Nephron (organoid): ENCODE measurements around the gene TMEM94.
"Not testable (repeated sequence)": the region's sequence is repeated elsewhere in the genome, so short reads cannot be mapped to it uniquely, and the experiment has no call there.

ENCODE experiments used
- H3K27ac Mint-ChIP-seq, 3 experiments: 2 replicates each; pipeline ENCODE4 v1.8.0; 2020; ENCODE audit warnings: mixed read lengths in 3 of 3, mild to moderate bottlenecking in 2 of 3, moderate library complexity in 1 of 3
- H3K27me3 Mint-ChIP-seq: 2 replicates; pipeline ENCODE4 v1.8.0; 2021; ENCODE audit warnings: low read depth, mild to moderate bottlenecking, moderate library complexity, mixed read lengths
- H3K36me3 Mint-ChIP-seq: 2 replicates; pipeline ENCODE4 v1.8.0; 2020; ENCODE audit warnings: low read depth, mixed read lengths
- H3K4me1 Mint-ChIP-seq: 2 replicates; pipeline ENCODE4 v1.8.0; 2020; ENCODE audit warnings: mixed read lengths
- H3K4me3 Mint-ChIP-seq, 3 experiments: 2 replicates each; pipeline ENCODE4 v1.8.0; 2020; ENCODE audit warnings: mild to moderate bottlenecking in 3 of 3, mixed read lengths in 3 of 3, moderate library complexity in 2 of 3
- H3K9me3 Mint-ChIP-seq: 2 replicates; pipeline ENCODE4 v1.8.0; 2020; ENCODE audit warnings: mixed read lengths
- TF ChIP-seq, protein P1 (sequence below), 3 experiments: fragments of 200-600 bp; sonication (generic); IDR thresholded peaks; one replicate each; pipeline ENCODE4 v1.5.0; 2021; ENCODE audit warnings: antibody characterized with exemption in 3 of 3; ENCODE audit not compliant: unreplicated experiment in 3 of 3

TMEM94 gene

DNA sequence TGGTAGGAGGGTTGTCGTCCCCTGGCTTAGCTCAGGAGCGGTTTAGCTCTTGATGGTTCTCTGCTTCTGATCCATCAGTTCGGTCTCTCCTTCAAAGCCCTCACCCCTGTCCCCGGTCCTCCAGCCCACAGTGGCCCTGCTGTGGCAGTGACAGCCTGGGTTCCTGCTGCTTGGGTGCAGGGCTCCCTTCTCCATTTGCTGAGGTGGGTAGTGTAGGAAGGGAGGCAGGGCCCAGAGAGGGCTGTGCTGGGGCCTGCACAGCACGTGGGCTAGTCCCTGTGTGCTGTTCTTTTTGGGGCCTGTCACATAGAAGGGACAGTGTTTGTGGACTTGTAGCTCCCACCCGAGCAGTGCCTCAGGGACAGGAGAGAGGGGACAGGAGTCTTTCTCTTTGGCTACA lies 18.3 kb downstream of the TMEM94 start:
- no peaks in the 10 kb centered on the region for H3K9me3 Mint-ChIP-seq
- H3K36me3 Mint-ChIP-seq: peaks cover 16% of the 10 kb centered on the region
- H3K27me3 Mint-ChIP-seq: no peaks in the 10 kb centered on the region
- peak overlapping the region in 1 of 3 experiments; percentile 11 for H3K4me3 Mint-ChIP-seq
- TF ChIP-seq, protein P1, sequence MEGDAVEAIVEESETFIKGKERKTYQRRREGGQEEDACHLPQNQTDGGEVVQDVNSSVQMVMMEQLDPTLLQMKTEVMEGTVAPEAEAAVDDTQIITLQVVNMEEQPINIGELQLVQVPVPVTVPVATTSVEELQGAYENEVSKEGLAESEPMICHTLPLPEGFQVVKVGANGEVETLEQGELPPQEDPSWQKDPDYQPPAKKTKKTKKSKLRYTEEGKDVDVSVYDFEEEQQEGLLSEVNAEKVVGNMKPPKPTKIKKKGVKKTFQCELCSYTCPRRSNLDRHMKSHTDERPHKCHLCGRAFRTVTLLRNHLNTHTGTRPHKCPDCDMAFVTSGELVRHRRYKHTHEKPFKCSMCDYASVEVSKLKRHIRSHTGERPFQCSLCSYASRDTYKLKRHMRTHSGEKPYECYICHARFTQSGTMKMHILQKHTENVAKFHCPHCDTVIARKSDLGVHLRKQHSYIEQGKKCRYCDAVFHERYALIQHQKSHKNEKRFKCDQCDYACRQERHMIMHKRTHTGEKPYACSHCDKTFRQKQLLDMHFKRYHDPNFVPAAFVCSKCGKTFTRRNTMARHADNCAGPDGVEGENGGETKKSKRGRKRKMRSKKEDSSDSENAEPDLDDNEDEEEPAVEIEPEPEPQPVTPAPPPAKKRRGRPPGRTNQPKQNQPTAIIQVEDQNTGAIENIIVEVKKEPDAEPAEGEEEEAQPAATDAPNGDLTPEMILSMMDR (IDR thresholded peaks at IDR 0.05; ENCODE audit: unreplicated experiment in 3 of 3): no peak
- peaks cover 50% of the 10 kb centered on the region for H3K4me1 Mint-ChIP-seq
- peak overlapping the region; percentile 95 to 97 (median 95) for H3K27ac Mint-ChIP-seq

DNA sequence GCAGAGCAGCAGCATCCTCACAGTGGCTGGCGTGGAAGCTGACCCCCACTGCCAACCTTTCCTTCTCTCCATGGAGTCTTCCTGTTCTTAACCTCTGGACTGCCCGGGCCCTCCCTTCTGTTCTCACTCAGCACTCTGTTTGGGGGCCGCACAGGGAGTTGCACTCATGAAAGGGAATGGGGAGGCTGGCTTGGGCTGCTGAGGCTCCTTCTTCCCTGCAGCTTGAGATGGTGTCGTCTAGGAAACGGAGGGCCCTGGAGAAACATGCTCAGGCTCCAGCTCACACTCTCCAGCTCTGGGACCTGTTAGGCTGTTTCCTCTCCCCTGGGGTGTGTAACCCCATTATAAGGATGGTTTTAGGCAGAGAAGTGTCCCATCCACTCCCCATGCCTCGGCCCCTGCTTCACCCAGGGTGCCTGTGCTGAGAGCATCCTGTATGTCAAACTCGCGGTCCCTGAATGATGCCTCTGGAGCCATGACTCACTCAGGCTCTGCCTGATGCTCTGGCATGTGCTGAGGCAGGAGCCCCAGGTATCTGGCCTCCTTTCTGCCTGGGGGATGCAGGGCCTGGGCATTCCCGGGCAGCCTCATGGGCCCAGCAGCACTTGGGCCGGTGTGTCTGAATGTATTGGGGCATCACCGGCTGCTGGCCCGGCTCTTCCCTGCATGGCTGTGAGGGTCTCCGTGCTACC lies 18.9 kb downstream of the TMEM94 start:
- H3K4me1 Mint-ChIP-seq: peaks cover 56% of the 10 kb centered on the region
- H3K27me3 Mint-ChIP-seq: no peaks in the 10 kb centered on the region
- no peaks in the 10 kb centered on the region for H3K9me3 Mint-ChIP-seq
- peaks cover 16% of the 10 kb centered on the region for H3K36me3 Mint-ChIP-seq
- H3K4me3 Mint-ChIP-seq: peak overlapping the region; percentile 75 to 78 (median 78)
- TF ChIP-seq, protein P1 (IDR thresholded peaks at IDR 0.05; ENCODE audit: unreplicated experiment in 3 of 3): no peak
- H3K27ac Mint-ChIP-seq: peak overlapping the region; percentile 95 to 97 (median 95)

DNA sequence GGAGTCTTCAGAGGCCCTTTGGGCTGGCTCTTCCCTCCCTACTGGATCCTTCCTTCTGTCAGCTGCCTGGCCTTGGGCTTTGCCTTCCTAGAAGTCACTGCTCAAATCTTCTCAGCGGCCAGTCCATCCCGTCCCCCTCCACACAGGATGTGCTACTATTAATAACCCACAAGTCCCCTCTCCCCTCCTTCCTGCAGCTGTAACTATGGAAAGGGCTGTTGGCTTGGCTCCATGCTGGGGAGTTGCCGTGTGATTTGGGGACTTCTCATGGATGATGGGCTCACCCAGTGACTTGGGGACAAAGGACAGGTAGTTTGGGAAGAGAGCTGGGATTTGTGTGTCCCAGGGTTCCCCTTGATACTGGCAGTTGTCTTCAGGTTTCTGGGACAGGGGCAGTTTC lies 19.4 kb downstream of the TMEM94 start:
- Mint-ChIP-seq H3K4me3 (peak overlapping the region; percentile 75 to 78 (median 78)), H3K27ac (peak overlapping the region; percentile 95 to 97 (median 95)), H3K9me3 (no peaks in the 10 kb centered on the region), H3K36me3 (peaks cover 16% of the 10 kb centered on the region), H3K27me3 (no peaks in the 10 kb centered on the region), H3K4me1 (peaks cover 62% of the 10 kb centered on the region)
- TF ChIP-seq, protein P1 (IDR thresholded peaks at IDR 0.05; ENCODE audit: unreplicated experiment in 3 of 3): no peak

DNA sequence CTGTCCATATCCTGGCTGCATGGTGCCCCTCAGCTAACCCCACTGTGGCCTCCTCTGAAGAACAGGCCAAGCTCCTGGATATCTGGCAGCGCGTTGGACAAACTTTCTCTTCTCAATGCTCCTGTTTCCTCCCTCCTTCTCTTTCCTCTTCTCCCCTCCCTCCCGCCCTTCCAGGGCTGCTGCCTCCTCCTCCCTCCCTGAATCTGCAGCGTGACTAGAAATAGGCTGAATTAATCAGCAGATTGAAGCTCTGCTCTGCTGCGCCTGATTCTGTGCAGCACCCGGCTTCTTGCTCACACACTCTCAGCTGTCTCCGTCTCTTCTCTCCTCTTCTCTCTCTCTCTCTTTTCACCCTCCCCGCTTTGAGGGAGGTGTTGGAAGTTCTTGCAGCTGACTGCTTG lies 19.8 kb downstream of the TMEM94 start:
- TF ChIP-seq, protein P1 (IDR thresholded peaks at IDR 0.05; ENCODE audit: unreplicated experiment in 3 of 3): no peak

DNA sequence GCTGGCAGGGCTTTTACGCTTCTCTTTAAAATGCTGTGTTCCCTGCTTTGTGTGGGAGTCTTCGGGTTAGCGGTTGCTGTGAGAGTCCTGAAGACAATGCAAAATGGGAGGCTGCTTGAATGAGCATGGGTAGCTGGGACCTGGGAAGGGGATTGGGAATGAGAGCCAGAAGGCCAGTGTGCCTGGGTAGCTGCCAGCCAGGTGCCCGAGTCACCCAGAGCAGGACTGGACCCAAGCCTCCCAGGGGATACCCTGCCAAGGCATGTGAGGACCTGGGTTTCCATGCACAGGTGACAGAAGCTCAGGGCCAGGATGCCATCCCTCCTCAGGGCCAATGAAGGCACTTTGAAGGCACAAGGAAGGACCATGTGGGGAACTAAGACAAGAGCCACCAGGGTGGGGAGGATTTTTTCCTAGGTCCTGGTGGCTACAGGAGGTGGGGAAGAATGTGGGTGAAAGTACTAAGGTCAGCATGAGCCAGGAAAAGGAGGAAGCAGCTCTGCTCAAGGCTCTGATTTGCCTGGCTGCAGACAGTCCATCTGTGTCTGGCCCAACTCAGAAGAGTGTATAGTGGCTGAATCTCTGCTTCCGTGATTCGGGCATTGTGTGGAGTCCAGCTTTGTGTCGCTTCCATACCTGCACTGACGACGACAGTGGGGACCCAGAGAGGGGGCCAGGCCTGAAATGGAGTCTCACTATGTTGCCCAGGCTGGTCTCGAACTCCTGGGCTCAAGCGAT lies 20.5 kb downstream of the TMEM94 start:
- peaks cover 10% of the 10 kb centered on the region for H3K36me3 Mint-ChIP-seq
- H3K4me1 Mint-ChIP-seq: peaks cover 72% of the 10 kb centered on the region
- peak overlapping the region; percentile 95 to 97 (median 95) for H3K27ac Mint-ChIP-seq
- H3K27me3 Mint-ChIP-seq: no peaks in the 10 kb centered on the region
- peak overlapping the region; percentile 75 to 78 (median 78) for H3K4me3 Mint-ChIP-seq
- no peaks in the 10 kb centered on the region for H3K9me3 Mint-ChIP-seq
- TF ChIP-seq, protein P1 (IDR thresholded peaks at IDR 0.05; ENCODE audit: unreplicated experiment in 3 of 3): no peak

More for the DNA sequence above, 19.8 kb downstream of the TMEM94 start:
- H3K27ac Mint-ChIP-seq: peak overlapping the region; percentile 95 to 97 (median 95)
- peaks cover 66% of the 10 kb centered on the region for H3K4me1 Mint-ChIP-seq
- no peaks in the 10 kb centered on the region for H3K27me3 Mint-ChIP-seq
- no peaks in the 10 kb centered on the region for H3K9me3 Mint-ChIP-seq
- peaks cover 15% of the 10 kb centered on the region for H3K36me3 Mint-ChIP-seq
- H3K4me3 Mint-ChIP-seq: peak overlapping the region; percentile 75 to 78 (median 78)

DNA sequence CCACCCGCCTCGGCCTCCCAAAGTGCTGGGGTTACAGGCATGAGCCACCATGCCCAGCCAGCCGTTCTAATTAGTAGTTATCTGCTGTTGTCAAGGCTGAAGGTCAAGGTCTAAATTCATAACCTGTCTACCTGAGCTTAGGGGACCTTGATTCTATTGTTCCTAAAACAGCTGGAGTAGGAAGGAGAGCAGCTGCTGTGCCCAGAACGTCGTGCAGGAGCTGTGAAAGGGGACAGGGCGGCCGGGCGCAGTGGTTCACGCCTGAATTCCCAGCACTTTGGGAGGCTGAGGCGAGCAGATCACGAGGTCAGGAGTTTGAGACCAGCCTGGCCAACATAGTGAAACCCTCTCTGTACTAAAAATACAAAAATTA lies 21.0 kb downstream of the TMEM94 start:
- H3K27me3 Mint-ChIP-seq, H3K9me3 Mint-ChIP-seq, H3K36me3 Mint-ChIP-seq: not testable (repeated sequence)
- Mint-ChIP-seq H3K4me3 (peak overlapping the region; percentile 29 to 78 (median 75)), H3K27ac (peak overlapping the region; percentile 95 to 97 (median 95)), H3K4me1 (peaks cover 72% of the 10 kb centered on the region)
